ENCODE measurements around the gene TMEM240. TPM values are rescaled to one million over a fixed set of nuclear protein-coding genes. Genes with fewer than 3 reads are reported as not detected.
"Not testable (repeated sequence)": the region's sequence is repeated elsewhere in the genome, so short reads cannot be mapped to it uniquely, and the experiment has no call there.

The TMEM240 gene
- total and polyA plus RNA-seq, 2 donors (not counting 1 experiment from before 2014, with no cell fraction given), result 0.28 to 1.8 TPM

DNA sequence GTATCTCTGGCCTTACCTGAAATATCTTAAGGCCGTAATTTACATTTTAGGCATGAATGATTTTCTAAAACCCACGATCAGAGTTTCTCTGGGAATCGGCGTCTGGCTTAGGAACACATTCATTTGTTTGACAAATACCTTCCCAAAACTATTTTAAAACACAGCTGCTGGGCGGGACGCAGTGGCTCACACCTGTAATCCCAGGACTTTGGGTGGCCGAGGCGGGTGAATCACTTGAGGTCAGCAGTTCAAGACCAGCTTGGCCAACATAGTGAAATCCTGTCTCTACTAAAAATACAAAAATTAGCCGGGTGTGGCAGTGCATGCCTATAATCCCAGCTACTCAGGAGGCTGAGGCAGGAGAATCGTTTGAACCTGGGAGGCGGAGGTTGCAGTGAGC is 16.5 kb upstream of the TMEM240 start:
- H3K4me2 ChIP-seq (replicated peaks; ENCODE audit: low read depth, low read length, poor library complexity, severe bottlenecking); H3K4me3 Mint-ChIP-seq; POLR2A ChIA-PET; H3K27me3 Mint-ChIP-seq; H3K27me3 ChIP-seq (replicated peaks in 1 of 4; ENCODE audit: control extremely low read depth in 1 of 4, control insufficient read depth in 3 of 4, insufficient read depth in 4 of 4, low read length in 3 of 4); H2AFZ ChIP-seq (ENCODE audit: insufficient read depth, low read depth, low read length, poor library complexity, severe bottlenecking); H3K4me1 Mint-ChIP-seq; H3K36me3 ChIP-seq (replicated peaks in 1 of 2; ENCODE audit: control extremely low read depth in 1 of 2, control insufficient read depth in 1 of 2, extremely low read depth in 1 of 2, insufficient read depth in 2 of 2, low read length in 1 of 2); H3K4me1 ChIP-seq (ENCODE audit: control insufficient read depth in 2 of 2, insufficient read depth in 2 of 2, low read length in 2 of 2); H3K4me3 ChIP-seq (ENCODE audit: control extremely low read depth in 1 of 5, extremely low read depth in 1 of 5, insufficient read depth in 1 of 5, low read depth in 2 of 5, low read length in 4 of 5); H3K9me3 ChIP-seq (ENCODE audit: control extremely low read depth in 1 of 3, control insufficient read depth in 2 of 3, insufficient read depth in 1 of 3, low read length in 2 of 3); H3K9me3 Mint-ChIP-seq (ENCODE audit: insufficient read depth); H3K27ac Mint-ChIP-seq; DNase-seq; H3K27ac ChIP-seq (ENCODE audit: low read length in 2 of 2); H3K9ac ChIP-seq (ENCODE audit: low read length); ATAC-seq (ENCODE audit: low read depth); intact Hi-C loops (cut with micrococcal nuclease); CTCF ChIA-PET: not testable (repeated sequence)
- peaks cover 32% of the 10 kb centered on the region for H3K79me2 ChIP-seq (ENCODE audit: control insufficient read depth, insufficient read depth, low read length)
- WGBS (ENCODE audit: insufficient coverage), result 82% methylated on average over 8 of the region's 11 CpGs
- H4K20me1 ChIP-seq (ENCODE audit: control insufficient read depth, insufficient read depth, low read length, poor library complexity, severe bottlenecking), result peaks cover 45% of the 10 kb centered on the region

DNA sequence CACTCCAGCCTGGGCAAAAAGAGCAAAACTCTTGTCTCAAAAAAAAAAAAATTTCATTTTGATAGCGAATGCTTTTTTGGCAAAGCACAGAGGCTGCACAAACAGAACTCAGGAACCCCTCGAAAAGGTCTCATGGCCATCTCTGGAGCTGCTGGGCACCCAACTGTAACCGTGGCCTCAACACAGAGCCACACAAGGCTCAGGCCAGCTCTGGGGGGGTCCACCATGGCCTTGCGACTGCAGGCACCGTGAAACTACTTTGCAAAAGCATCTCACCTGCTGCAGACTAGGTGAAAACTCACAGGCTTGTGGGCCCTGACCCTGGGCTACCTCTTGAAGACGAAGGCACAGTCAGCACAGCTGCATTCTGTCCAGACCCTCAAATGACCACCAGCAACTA is 16.1 kb upstream of the TMEM240 start:
- 93% methylated on average over 6 of the region's 6 CpGs for WGBS (ENCODE audit: insufficient coverage)
- Histone ChIP-seq H3K36me3 (replicated peaks in 1 of 2; ENCODE audit: control extremely low read depth in 1 of 2, control insufficient read depth in 1 of 2, extremely low read depth in 1 of 2, insufficient read depth in 2 of 2, low read length in 1 of 2) (peaks cover 0 to 4% of the 10 kb centered on the region in 2 experiments), H3K9me3 (ENCODE audit: control extremely low read depth in 1 of 3, control insufficient read depth in 2 of 3, insufficient read depth in 1 of 3, low read length in 2 of 3) (no peaks in the 10 kb centered on the region), H3K9ac (ENCODE audit: low read length) (no peak overlapping the region), H2AFZ (ENCODE audit: insufficient read depth, low read depth, low read length, poor library complexity, severe bottlenecking) (no peak overlapping the region), H3K27ac (ENCODE audit: low read length in 2 of 2) (no peak overlapping the region), H4K20me1 (ENCODE audit: control insufficient read depth, insufficient read depth, low read length, poor library complexity, severe bottlenecking) (peaks cover 45% of the 10 kb centered on the region), H3K4me3 (ENCODE audit: control extremely low read depth in 1 of 5, extremely low read depth in 1 of 5, insufficient read depth in 1 of 5, low read depth in 2 of 5, low read length in 4 of 5) (no peak overlapping the region), H3K4me1 (ENCODE audit: control insufficient read depth in 2 of 2, insufficient read depth in 2 of 2, low read length in 2 of 2) (no peaks in the 10 kb centered on the region), H3K79me2 (ENCODE audit: control insufficient read depth, insufficient read depth, low read length) (peaks cover 32% of the 10 kb centered on the region), H3K4me2 (replicated peaks; ENCODE audit: low read depth, low read length, poor library complexity, severe bottlenecking) (no peak overlapping the region), H3K27me3 (replicated peaks in 1 of 4; ENCODE audit: control extremely low read depth in 1 of 4, control insufficient read depth in 3 of 4, insufficient read depth in 4 of 4, low read length in 3 of 4) (no peaks in the 10 kb centered on the region)
- no peaks in the 10 kb centered on the region for H3K27me3 Mint-ChIP-seq
- H3K4me3 Mint-ChIP-seq, result no peak overlapping the region
- TF ChIP-seq, protein P1, sequence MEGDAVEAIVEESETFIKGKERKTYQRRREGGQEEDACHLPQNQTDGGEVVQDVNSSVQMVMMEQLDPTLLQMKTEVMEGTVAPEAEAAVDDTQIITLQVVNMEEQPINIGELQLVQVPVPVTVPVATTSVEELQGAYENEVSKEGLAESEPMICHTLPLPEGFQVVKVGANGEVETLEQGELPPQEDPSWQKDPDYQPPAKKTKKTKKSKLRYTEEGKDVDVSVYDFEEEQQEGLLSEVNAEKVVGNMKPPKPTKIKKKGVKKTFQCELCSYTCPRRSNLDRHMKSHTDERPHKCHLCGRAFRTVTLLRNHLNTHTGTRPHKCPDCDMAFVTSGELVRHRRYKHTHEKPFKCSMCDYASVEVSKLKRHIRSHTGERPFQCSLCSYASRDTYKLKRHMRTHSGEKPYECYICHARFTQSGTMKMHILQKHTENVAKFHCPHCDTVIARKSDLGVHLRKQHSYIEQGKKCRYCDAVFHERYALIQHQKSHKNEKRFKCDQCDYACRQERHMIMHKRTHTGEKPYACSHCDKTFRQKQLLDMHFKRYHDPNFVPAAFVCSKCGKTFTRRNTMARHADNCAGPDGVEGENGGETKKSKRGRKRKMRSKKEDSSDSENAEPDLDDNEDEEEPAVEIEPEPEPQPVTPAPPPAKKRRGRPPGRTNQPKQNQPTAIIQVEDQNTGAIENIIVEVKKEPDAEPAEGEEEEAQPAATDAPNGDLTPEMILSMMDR (IDR thresholded peaks at IDR 0.05), result no peak
- TF ChIP-seq EZH2 (IDR thresholded peaks at IDR 0.05; ENCODE audit: borderline replicate concordance, insufficient read depth, low read depth, low read length, poor library complexity, severe bottlenecking), result no peak
- DNase-seq, result no peak
- no peak overlapping the region for H3K27ac Mint-ChIP-seq
- H3K4me1 Mint-ChIP-seq, result peaks cover 2% of the 10 kb centered on the region
- H3K9me3 Mint-ChIP-seq (ENCODE audit: insufficient read depth), result no peaks in the 10 kb centered on the region
- ATAC-seq (ENCODE audit: low read depth), result no peak
- ChIA-PET CTCF (no interaction called here), POLR2A (no interaction called here)
- intact Hi-C loops (cut with micrococcal nuclease), result no loop called here
